Thoracic aorta (tissue), 2 donors: ENCODE results near the gene HIP1R. TPM values are rescaled to one million over a fixed set of nuclear protein-coding genes. Genes with fewer than 3 reads are reported as not detected.

Experiments used
- ATAC-seq: fragments of 150-250 bp; one replicate; pipeline ENCODE4 v1.8.0; 2017; ENCODE audit warnings: low read depth; ENCODE audit not compliant: insufficient number of reproducible peaks, low FRiP score
- DNase-seq: peaks from one replicate; pipeline ENCODE4 v3.0.0-alpha.2; 2020; ENCODE audit warnings: low spot score
- H3K27ac ChIP-seq, 2 donors: fragments of 200-600 bp; sonication (generic); 1 replicate in 1 of 2; 2 replicates in 1 of 2; pipeline ENCODE4 v1.5.1; 2016; ENCODE audit warnings: mild to moderate bottlenecking in 2 of 2, moderate library complexity in 2 of 2
- H3K27me3 ChIP-seq: fragments of 200-600 bp; sonication (generic); replicated peaks from 2 replicates; pipeline ENCODE4 v1.6.0; 2016; ENCODE audit warnings: mild to moderate bottlenecking; ENCODE audit not compliant: insufficient read depth
- H3K36me3 ChIP-seq: fragments of 200-600 bp; sonication (generic); one replicate; pipeline ENCODE4 v1.5.1; 2016
- H3K4me1 ChIP-seq, 2 donors: fragments of 200-600 bp; sonication (generic); 1 replicate in 1 of 2; 2 replicates in 1 of 2; pipeline versions ENCODE4 v1.5.1 to v1.6.0; 2016; ENCODE audit warnings: low read depth in 2 of 2, mild to moderate bottlenecking in 1 of 2; ENCODE audit not compliant: control insufficient read depth in 1 of 2
- H3K4me3 ChIP-seq: fragments of 200-600 bp; sonication (generic); 2 replicates; pipeline ENCODE4 v1.5.1; 2016; ENCODE audit warnings: mild to moderate bottlenecking
- H3K9me3 ChIP-seq: fragments of 200-600 bp; sonication (generic); 2 replicates; pipeline ENCODE4 v1.5.1; 2016
- CTCF ChIP-seq: fragments of 200-600 bp; sonication (generic); IDR thresholded peaks from one replicate; pipeline ENCODE4 v1.5.1; 2019; ENCODE audit warnings: antibody characterized with exemption
- total RNA-seq, 2 donors: library from RNA; depleted of rRNA; stranded (reverse); fragments of >200 nt; gene quantifications; one replicate each; pipeline versions ENCODE4 v1.1.0 to v1.2.3, GENCODE V29; 2016

The HIP1R gene
- total RNA-seq, 2 donors from 2014 or later: 109 to 131 TPM

GRCh38 chr12:122848471-122849351 is 13.5 kb downstream of the HIP1R start:
- TF ChIP-seq CTCF: no peak
- Histone ChIP-seq H3K4me1 (peaks cover 31 to 46% of the 10 kb centered on the region in 2 donors), H3K36me3 (peaks cover 10% of the 10 kb centered on the region), H3K4me3 (no peak overlapping the region), H3K27ac (peak overlapping the region; percentile 49 to 85), H3K27me3 (no peaks in the 10 kb centered on the region), H3K9me3 (no peaks in the 10 kb centered on the region)
- ATAC-seq (no peak), DNase-seq (no peak)

GRCh38 chr12:122849352-122850047 is 14.2 kb downstream of the HIP1R start:
- no peak for TF ChIP-seq CTCF
- Histone ChIP-seq H3K4me1 (peaks cover 34 to 50% of the 10 kb centered on the region in 2 donors), H3K27ac (peak overlapping the region; percentile 49 to 85), H3K4me3 (no peak overlapping the region), H3K36me3 (peaks cover 10% of the 10 kb centered on the region), H3K27me3 (no peaks in the 10 kb centered on the region), H3K9me3 (no peaks in the 10 kb centered on the region)
- ATAC-seq: no peak
- no peak for DNase-seq

DNA sequence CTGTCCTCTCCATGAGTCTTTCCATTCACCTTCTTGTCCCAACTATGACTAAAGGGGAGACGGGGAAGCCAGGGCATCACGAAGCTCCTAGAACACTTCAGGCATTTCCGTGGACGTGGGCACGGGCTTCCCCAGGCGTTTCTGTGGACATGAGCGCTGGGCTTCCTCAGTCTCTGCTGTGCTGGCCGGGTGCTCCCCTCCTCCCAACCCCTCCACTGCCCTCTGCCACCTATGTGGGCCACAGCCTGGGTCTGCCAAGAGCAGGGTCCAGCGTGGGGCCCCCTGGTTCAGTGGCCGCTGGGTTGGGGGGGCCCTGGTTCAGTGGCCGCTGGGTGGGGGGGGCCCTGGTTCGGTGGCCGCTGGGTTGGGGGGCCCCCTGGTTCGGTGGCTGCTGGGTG is 14.8 kb downstream of the HIP1R start:
- H3K4me1 ChIP-seq: peaks cover 34 to 50% of the 10 kb centered on the region in 2 donors
- H3K4me3 ChIP-seq: no peak overlapping the region
- no peak for TF ChIP-seq CTCF
- peak overlapping the region; percentile 49 to 85 for H3K27ac ChIP-seq
- H3K9me3 ChIP-seq: no peaks in the 10 kb centered on the region
- H3K36me3 ChIP-seq: peaks cover 12% of the 10 kb centered on the region
- no peak for ATAC-seq
- DNase-seq: no peak
- no peaks in the 10 kb centered on the region for H3K27me3 ChIP-seq

GRCh38 chr12:122850695-122851350 is 15.6 kb downstream of the HIP1R start:
- H3K9me3 ChIP-seq: no peaks in the 10 kb centered on the region
- ATAC-seq: peak; percentile 52
- H3K36me3 ChIP-seq: peaks cover 19% of the 10 kb centered on the region
- no peak for DNase-seq
- H3K27ac ChIP-seq: peak overlapping the region; percentile 91 to 98
- H3K4me1 ChIP-seq: peaks cover 34 to 50% of the 10 kb centered on the region in 2 donors
- no peak for TF ChIP-seq CTCF
- no peak overlapping the region for H3K4me3 ChIP-seq
- no peaks in the 10 kb centered on the region for H3K27me3 ChIP-seq

DNA sequence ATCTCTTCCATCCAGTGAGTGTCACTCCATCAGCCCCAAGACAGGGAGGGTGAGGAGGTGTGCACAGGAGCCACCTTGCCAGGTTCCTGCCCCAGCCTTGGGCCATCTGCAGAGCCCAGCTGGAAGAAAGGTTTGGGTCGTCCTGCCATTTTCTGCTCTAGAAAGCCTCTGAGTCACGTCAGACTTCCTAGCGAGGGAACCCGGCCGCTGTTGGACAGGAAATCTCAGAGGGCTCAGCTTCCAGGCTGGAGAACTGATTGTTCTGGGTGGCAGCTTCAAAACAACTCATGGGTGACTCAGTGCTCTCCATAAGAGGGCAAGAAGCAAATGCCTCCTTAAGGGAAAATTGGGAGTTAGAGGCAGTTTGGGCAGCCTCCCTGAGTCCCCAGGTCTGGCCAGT is 16.6 kb downstream of the HIP1R start:
- ATAC-seq: peak; percentile 92
- Histone ChIP-seq H3K27me3 (no peaks in the 10 kb centered on the region), H3K4me1 (peaks cover 34 to 50% of the 10 kb centered on the region in 2 donors), H3K4me3 (peak overlapping the region; percentile 31), H3K9me3 (no peaks in the 10 kb centered on the region), H3K27ac (peak overlapping the region; percentile 91 to 98), H3K36me3 (peaks cover 26% of the 10 kb centered on the region)
- no peak for DNase-seq
- no peak for TF ChIP-seq CTCF
